Hepatic stellate cell (primary cell): ENCODE measurements around the gene PRR20G.

Experiments used
- DNase-seq: peaks from one replicate; pipeline ENCODE4 v3.0.0; 2011; ENCODE audit warnings: low spot score

The PRR20G gene

GRCh38 chr3:127263586-127264231 lies 24.1 kb downstream of the PRR20G start:
- DNase-seq = no peak

GRCh38 chr3:127263037-127263436 lies 24.8 kb downstream of the PRR20G start:
- DNase-seq = no peak

DNA sequence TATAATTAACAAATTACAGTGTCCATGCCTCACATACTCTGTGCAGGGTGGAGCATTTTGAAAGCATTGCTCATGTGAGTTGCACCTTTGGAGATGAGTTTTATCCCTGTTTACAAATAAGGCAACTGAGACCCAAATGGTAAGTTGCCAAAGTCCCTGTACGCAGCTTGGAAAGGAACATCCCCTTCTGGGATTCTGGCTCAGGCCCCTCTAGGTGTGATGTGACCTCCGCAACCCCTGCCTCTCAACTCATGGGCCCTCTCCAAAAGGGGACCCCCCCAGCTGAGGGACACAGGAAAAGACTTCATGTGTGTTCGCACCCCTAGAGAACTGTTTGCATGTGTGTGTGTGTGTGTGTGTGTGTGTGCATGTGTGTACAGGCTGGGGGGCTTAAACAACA lies 25.3 kb downstream of the PRR20G start:
- DNase-seq = no peak

GRCh38 chr3:127261925-127262324 lies 25.9 kb downstream of the PRR20G start:
- no peak for DNase-seq

GRCh38 chr3:127260826-127261555 lies 26.9 kb downstream of the PRR20G start:
- no peak for DNase-seq

DNA sequence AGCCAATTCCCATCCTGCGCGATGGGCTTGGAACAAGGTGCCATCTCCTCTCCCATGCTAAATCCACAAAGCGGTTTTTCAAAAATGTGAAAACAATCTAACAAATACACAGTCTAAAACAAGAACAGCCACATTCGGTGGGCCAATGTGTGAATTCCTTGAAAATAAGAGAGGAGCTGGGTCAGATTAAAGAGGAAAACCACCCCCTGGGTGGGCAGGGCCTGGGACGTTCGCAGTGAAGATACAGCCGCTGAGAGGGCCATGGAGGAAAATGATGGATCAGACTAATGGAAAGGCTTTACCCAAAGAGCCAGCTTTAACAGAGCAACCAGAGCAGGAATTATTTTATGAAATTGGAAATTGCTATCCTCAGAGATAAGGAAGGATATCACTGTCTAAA lies 27.4 kb downstream of the PRR20G start:
- DNase-seq = no peak

- no peak for DNase-seq
Measured at GRCh38 chr3:127259882-127260281, 28.0 kb downstream of the PRR20G start.

GRCh38 chr3:127258733-127259132 lies 29.1 kb downstream of the PRR20G start:
- no peak for DNase-seq

DNA sequence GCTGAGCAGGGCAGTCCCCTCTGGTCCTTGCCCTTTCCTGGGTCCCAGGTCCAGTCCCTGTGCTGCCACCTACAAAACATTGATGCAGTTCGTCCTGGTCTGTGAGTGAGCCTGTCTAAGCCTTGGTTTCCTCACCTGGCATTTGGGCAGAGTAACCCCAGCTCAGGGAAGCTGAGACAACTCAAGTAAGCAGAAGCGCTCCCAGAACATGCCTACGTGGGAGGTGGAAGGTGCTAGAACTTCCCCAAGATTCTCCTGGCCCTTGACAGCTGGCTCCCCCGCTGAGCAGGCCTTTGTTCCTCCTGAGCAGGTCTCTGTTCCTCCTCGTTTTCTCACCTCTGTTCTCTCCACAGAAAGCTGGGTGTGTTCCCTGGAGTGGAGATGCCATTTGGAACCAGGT lies 30.5 kb downstream of the PRR20G start:
- no peak for DNase-seq

DNA sequence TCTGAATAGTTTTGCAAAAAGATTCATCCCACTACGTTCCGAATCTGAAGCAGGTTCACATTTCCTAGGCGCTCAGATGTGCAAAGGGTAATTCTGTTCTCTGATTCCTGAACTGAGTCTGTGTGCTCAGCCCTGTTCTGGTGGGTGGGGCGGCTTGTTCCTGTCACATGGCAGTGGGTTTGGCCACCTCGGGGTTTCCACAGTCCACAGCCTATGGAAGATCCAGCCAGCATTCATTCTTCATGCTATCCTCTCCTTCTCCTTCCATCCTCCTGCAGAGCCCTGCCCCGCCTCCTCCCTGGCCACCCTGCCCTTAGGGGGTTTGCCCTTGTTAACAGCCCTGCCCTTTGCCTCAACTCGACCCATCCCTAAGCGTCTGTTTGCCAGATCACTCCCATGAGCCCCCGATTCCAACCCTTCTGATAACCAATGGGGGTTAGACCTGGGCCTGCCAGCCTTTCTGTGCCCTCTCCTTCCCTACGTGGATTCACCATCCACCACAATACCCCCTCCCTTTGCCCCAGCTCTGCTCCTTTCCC lies 31.0 kb downstream of the PRR20G start:
- DNase-seq = no peak

DNA sequence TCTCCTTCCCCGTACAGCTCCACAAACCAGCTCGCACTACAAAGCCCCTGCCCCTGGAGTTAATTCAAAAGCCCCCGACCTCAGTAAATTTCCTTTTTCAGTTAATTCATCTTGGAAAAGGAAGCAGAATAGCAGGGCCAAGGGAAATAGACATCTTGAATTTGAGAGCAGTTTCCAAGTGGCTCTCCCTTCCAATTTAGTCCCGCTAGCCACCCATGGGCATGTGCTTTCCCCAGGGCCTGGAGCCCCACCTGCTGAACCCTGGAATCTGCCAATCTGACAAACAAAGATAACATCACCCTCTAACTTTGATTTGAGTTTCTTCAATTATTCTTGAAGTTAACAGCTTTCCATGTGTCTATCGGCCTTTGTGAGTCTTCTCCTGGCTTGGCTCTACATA lies 31.7 kb downstream of the PRR20G start:
- no peak for DNase-seq

DNA sequence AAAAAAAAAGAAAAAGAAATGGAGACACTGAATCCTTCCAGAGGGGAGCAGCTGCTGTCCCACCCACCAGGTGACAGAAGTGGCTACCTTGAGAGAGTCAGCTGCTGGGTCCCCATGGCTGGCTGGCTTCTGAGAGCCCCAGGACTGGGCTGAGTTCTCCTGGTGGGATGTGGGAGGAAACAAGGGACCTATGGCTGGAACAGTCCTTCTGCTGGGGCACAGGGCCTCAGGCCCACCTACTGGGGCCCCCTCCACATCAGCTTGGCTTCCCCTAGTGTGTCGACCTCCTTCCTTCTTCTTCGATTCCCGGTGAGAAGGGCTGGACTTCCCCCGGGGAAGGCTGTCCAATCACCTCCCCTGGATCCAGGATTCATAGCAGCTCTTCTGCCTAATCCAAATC lies 32.3 kb downstream of the PRR20G start:
- DNase-seq = no peak

- DNase-seq = no peak
Measured at GRCh38 chr3:127254730-127255129, 33.1 kb downstream of the PRR20G start.

GRCh38 chr3:127254033-127254644 lies 33.7 kb downstream of the PRR20G start:
- no peak for DNase-seq

GRCh38 chr3:127253491-127253890 lies 34.4 kb downstream of the PRR20G start:
- DNase-seq = no peak

- no peak for DNase-seq
Measured at GRCh38 chr3:127252446-127252845, 35.4 kb downstream of the PRR20G start.

DNA sequence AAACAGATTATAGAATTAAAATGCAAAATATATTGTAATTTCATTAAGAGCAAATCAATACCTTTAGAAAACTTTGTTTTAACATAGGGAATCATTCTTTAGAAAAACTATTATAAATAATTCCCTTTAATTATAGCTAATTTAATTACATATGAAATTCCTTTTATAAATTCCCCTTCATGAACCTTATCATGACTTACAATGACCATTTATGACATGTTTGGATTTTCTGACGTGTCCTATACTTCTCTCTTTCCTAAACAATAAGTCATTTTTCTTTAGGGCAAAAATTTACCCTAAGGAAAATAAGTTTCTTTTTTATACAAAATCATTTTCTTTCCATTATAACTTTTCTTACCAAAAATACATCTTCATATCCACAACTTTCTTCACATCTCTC lies 37.8 kb downstream of the PRR20G start:
- DNase-seq = no peak

- no peak for DNase-seq
Measured at GRCh38 chr3:127247292-127247691, 40.6 kb downstream of the PRR20G start.

DNA sequence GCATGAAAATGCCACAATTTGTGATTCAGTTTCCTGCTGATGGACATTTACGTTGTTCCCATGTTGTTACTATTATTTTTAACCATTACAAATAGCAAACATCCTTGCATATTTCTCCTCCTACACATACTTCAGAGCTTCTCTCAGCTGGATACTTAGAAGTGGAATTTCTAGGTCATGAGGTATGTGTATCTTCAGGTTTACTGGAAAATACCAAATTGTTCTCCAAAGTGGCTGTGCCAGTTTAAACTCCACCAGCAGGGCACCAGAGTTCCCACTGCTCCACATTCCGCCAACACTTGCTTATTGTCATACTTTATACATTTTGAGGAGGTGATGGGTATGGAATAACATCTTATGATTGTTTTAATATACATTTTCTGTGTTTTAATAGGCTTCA lies 49.2 kb downstream of the PRR20G start:
- no peak for DNase-seq

GRCh38 chr3:127237835-127238234 lies 50.0 kb downstream of the PRR20G start:
- DNase-seq = no peak

DNA sequence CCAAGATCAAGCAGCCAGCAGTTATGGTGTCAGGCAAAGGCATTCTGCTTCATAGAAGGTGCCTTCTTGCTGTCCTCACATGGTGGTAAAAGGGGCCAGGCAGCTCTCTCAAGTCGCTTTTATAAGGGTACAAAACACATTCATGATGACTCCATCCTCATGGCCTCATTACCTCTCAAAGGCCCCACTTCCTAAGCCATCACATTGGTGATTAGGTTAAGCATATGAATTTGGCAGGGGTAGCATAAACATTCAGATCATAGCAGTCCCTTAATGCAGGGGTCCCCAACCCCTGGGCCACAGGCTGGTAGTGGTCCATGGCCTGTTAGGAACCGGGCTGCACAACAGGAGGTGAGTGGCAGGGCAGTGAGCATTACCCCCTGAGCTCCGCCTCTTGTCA lies 52.1 kb downstream of the PRR20G start:
- no peak for DNase-seq

- no peak for DNase-seq
Measured at GRCh38 chr3:127234778-127235177, 53.1 kb downstream of the PRR20G start.
